MM.1S (cell line): ENCODE results near the gene WDR38.

Experiments
- EZH2 ChIP-seq: fragments of 300-600 bp; sonication (generic); optimal IDR thresholded peaks from 2 replicates; pipeline ENCODE3; 2017; ENCODE audit warnings: low read depth, mild to moderate bottlenecking, antibody characterized with exemption, low read length, mixed read lengths
- TF ChIP-seq, protein P1 (sequence below): fragments of 300-600 bp; sonication (generic); IDR thresholded peaks from 2 replicates; pipeline ENCODE4 v1.5.1; 2016; ENCODE audit warnings: antibody characterized with exemption, low read length, mixed read lengths

GRCh38 chr9:124857533-124858162 lies 4.4 kb downstream of the WDR38 start:
- TF ChIP-seq, protein P1, sequence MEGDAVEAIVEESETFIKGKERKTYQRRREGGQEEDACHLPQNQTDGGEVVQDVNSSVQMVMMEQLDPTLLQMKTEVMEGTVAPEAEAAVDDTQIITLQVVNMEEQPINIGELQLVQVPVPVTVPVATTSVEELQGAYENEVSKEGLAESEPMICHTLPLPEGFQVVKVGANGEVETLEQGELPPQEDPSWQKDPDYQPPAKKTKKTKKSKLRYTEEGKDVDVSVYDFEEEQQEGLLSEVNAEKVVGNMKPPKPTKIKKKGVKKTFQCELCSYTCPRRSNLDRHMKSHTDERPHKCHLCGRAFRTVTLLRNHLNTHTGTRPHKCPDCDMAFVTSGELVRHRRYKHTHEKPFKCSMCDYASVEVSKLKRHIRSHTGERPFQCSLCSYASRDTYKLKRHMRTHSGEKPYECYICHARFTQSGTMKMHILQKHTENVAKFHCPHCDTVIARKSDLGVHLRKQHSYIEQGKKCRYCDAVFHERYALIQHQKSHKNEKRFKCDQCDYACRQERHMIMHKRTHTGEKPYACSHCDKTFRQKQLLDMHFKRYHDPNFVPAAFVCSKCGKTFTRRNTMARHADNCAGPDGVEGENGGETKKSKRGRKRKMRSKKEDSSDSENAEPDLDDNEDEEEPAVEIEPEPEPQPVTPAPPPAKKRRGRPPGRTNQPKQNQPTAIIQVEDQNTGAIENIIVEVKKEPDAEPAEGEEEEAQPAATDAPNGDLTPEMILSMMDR, result no peak
- TF ChIP-seq EZH2, result no peak
